ENCODE measurements around the gene TMEM123. TPM values are rescaled to one million over a fixed set of nuclear protein-coding genes. Genes with fewer than 3 reads are reported as not detected.

Gene TMEM123
- total and polyA plus RNA-seq, 2 of the 8 experiments (the other 6 are each of a cell fraction or from before 2014, with no cell fraction given), result 75.5 to 80.1 TPM

- H2AFZ ChIP-seq (ENCODE audit: low read length), result 0 out of 2 replicates have a peak overlapping the region, but pooled peaks have one; percentile 25
- 89% methylated on average over 8 of the region's 8 CpGs; no CpG with 5 or more reads in 1 of the 2 experiments for WGBS, 2 experiments (ENCODE audit: extremely low coverage in 1 of 2, insufficient coverage in 1 of 2, insufficient read length in 1 of 2, insufficient replicate concordance in 2 of 2, low coverage in 1 of 2, low lambda C conversion rate in 2 of 2, missing lambda C conversion rate in 1 of 2)
- TF ChIP-seq SIX5 (IDR thresholded peaks at IDR 0.05; ENCODE audit: low read depth, low read length), result no peak
- no peak for TF ChIP-seq JUN (IDR thresholded peaks at IDR 0.05; ENCODE audit: low read depth, low read length)
- no peak for TF ChIP-seq EZH2 (IDR thresholded peaks at IDR 0.05; ENCODE audit: low read depth, low read length, severe bottlenecking)
- TF ChIP-seq TCF12 (IDR thresholded peaks at IDR 0.05; ENCODE audit: low read depth, low read length), result no peak
- no peak for TF ChIP-seq TEAD4 (IDR thresholded peaks at IDR 0.05; ENCODE audit: low read depth, low read length)
- no peak for TF ChIP-seq ATF2 (IDR thresholded peaks at IDR 0.05; ENCODE audit: low read length)
- TF ChIP-seq ZNF274 (IDR thresholded peaks at IDR 0.05; ENCODE audit: borderline replicate concordance, extremely low read depth, low read length), result no peak
- no peak for TF ChIP-seq BCL11A (IDR thresholded peaks at IDR 0.05; ENCODE audit: low read depth in 2 of 2, low read length in 2 of 2)
- no peak for TF ChIP-seq SAP30 (IDR thresholded peaks at IDR 0.05; ENCODE audit: insufficient read depth, insufficient replicate concordance, low read length)
- no peak for TF ChIP-seq USF2 (IDR thresholded peaks at IDR 0.05; ENCODE audit: low read length)
- TF ChIP-seq BACH1 (IDR thresholded peaks at IDR 0.05; ENCODE audit: low read length), result no peak
Observed at GRCh38 chr11:102469196-102469821, 16.7 kb upstream of the TMEM123 start.

More at GRCh38 chr11:102469196-102469821, 16.7 kb upstream of the TMEM123 start:
- H3K23ac ChIP-seq (ENCODE audit: insufficient read length), result no peak overlapping the region
- H3K79me1 ChIP-seq (ENCODE audit: low read depth, low read length), result no peaks in the 10 kb centered on the region
- H2BK5ac ChIP-seq (ENCODE audit: low read depth, low read length), result no peak overlapping the region
- no peak overlapping the region for H2BK15ac ChIP-seq (ENCODE audit: low read length)
- no peaks in the 10 kb centered on the region for H3K9me3 ChIP-seq (ENCODE audit: insufficient read depth in 2 of 2, low read depth in 1 of 2, low read length in 1 of 2)
- H4K8ac ChIP-seq (ENCODE audit: extremely low read depth, insufficient read depth, low read length), result no peak overlapping the region
- H3K9ac ChIP-seq (replicated peaks in 1 of 4; ENCODE audit: extremely low read depth in 1 of 4, low read depth in 3 of 4, low read length in 3 of 4), result no peak overlapping the region
- no peak overlapping the region for H3K56ac ChIP-seq (replicated peaks; ENCODE audit: insufficient read length, low read depth, low read length)
- H4K5ac ChIP-seq (ENCODE audit: insufficient read length, low read depth, low read length), result no peak overlapping the region
- POLR2A ChIA-PET (ENCODE audit: partially characterized antibody), result no interaction called here
- FAIRE-seq (no peak), DNase-seq (ENCODE audit: low read depth in 1 of 2, low spot score in 2 of 2) (no peak)
- no peak overlapping the region for H2BK12ac ChIP-seq (ENCODE audit: low read depth, low read length)
- no peaks in the 10 kb centered on the region for H3K4me1 ChIP-seq (replicated peaks in 1 of 4; ENCODE audit: control insufficient read depth in 3 of 4, insufficient read depth in 4 of 4, low read length in 3 of 4)
- no peak overlapping the region for H3K4me3 ChIP-seq (ENCODE audit: extremely low read depth in 1 of 4, insufficient read depth in 2 of 4, low read depth in 3 of 4, low read length in 4 of 4)
- H3K36me3 ChIP-seq (ENCODE audit: control insufficient read depth in 2 of 4, insufficient read depth in 4 of 4, low read length in 3 of 4), result no peaks in the 10 kb centered on the region
- no peak overlapping the region for H2BK120ac ChIP-seq (replicated peaks; ENCODE audit: low read depth, low read length)
- no peaks in the 10 kb centered on the region for H3K79me2 ChIP-seq (ENCODE audit: control insufficient read depth in 1 of 2, insufficient read depth in 2 of 2, low read length in 2 of 2)
- no peaks in the 10 kb centered on the region for H4K20me1 ChIP-seq (replicated peaks in 1 of 2; ENCODE audit: control insufficient read depth in 1 of 2, insufficient read depth in 2 of 2, low read length in 2 of 2)
- CTCF ChIA-PET (ENCODE audit: partially characterized antibody), result no interaction called here
- H2AK5ac ChIP-seq (ENCODE audit: low read depth, low read length), result no peak overlapping the region
- no peak overlapping the region for H3K14ac ChIP-seq (ENCODE audit: insufficient read length)
- no peaks in the 10 kb centered on the region for H3K23me2 ChIP-seq (ENCODE audit: low read depth, low read length)
- no peak overlapping the region for H2BK20ac ChIP-seq (ENCODE audit: low read length)
- no peak overlapping the region for H3K4ac ChIP-seq (replicated peaks; ENCODE audit: insufficient read length, low read depth, low read length)
- no peak overlapping the region for H3K27ac ChIP-seq (ENCODE audit: low read depth, low read length)
- H3K18ac ChIP-seq (ENCODE audit: extremely low read depth, low read length), result no peak overlapping the region
- H3K4me2 ChIP-seq (ENCODE audit: insufficient read depth in 1 of 2, low read depth in 2 of 2, low read length in 2 of 2), result no peak overlapping the region
- no peaks in the 10 kb centered on the region for H3K27me3 ChIP-seq (replicated peaks in 1 of 4; ENCODE audit: control insufficient read depth in 3 of 4, extremely low read depth in 1 of 4, insufficient read depth in 3 of 4, low read length in 3 of 4)
- H4K91ac ChIP-seq (replicated peaks; ENCODE audit: insufficient read length, low read length), result no peak overlapping the region
